Rectal smooth muscle tissue (tissue), 1 donor: ENCODE results near the gene ANKS4B.
A peak's percentile ranks its signal among the peaks of the same experiment; 100 is the strongest.
"Not testable (repeated sequence)": the region's sequence is repeated elsewhere in the genome, so short reads cannot be mapped to it uniquely, and the experiment has no call there.

Experiments used
- H3K27ac ChIP-seq: one replicate; pipeline ENCODE4 v1.7.0; 2013; ENCODE audit warnings: low read depth, low read length, inconsistent platforms
- H3K27me3 ChIP-seq: one replicate; pipeline ENCODE4 v1.7.0; 2013; ENCODE audit warnings: low read length; ENCODE audit not compliant: control insufficient read depth, insufficient read depth
- H3K36me3 ChIP-seq: one replicate; pipeline ENCODE4 v1.7.0; 2013; ENCODE audit warnings: low read length; ENCODE audit not compliant: control insufficient read depth, insufficient read depth
- H3K4me1 ChIP-seq: one replicate; pipeline ENCODE4 v1.7.0; 2013; ENCODE audit warnings: low read length; ENCODE audit not compliant: control insufficient read depth, insufficient read depth
- H3K4me3 ChIP-seq: one replicate; pipeline ENCODE4 v1.7.0; 2013; ENCODE audit warnings: low read length
- H3K9ac ChIP-seq: one replicate; pipeline ENCODE4 v1.7.0; 2013; ENCODE audit warnings: low read length

Gene ANKS4B

DNA sequence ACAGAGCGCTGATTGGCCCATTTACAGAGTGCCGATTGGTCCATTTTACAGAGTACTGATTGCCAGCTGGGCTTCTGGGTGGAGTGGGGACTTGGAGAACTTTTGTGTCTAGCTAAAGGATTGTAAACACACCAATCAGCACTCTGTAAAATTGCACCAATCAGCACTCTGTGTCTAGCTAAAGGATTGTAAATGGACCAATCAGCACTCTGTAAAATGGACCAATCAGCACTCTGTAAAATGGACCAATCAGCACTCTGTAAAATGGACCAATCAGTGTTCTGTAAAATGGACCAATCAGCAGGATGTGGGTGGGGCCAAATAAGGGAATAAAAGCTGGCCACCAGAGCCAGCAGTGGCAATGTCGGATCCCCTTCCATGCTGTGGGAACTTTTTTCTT is 56.3 kb downstream of the ANKS4B start:
- not testable (repeated sequence) for H3K4me3 ChIP-seq, H3K36me3 ChIP-seq, H3K9ac ChIP-seq, H3K4me1 ChIP-seq, H3K27me3 ChIP-seq, H3K27ac ChIP-seq

- H3K36me3 ChIP-seq = no peaks in the 10 kb centered on the region
- peak overlapping the region; percentile 80 for H3K9ac ChIP-seq
- H3K27me3 ChIP-seq = no peaks in the 10 kb centered on the region
- peak overlapping the region; percentile 73 for H3K27ac ChIP-seq
- peaks cover 2% of the 10 kb centered on the region for H3K4me1 ChIP-seq
- H3K4me3 ChIP-seq = peak overlapping the region; percentile 92
Observed at GRCh38 chr16:21300309-21301167, 67.0 kb downstream of the ANKS4B start.

GRCh38 chr16:21301168-21301894 is 67.8 kb downstream of the ANKS4B start:
- Histone ChIP-seq H3K4me3 (peak overlapping the region; percentile 92), H3K4me1 (peaks cover 2% of the 10 kb centered on the region), H3K36me3 (no peaks in the 10 kb centered on the region), H3K27ac (peak overlapping the region; percentile 73), H3K27me3 (no peaks in the 10 kb centered on the region), H3K9ac (peak overlapping the region; percentile 80)

DNA sequence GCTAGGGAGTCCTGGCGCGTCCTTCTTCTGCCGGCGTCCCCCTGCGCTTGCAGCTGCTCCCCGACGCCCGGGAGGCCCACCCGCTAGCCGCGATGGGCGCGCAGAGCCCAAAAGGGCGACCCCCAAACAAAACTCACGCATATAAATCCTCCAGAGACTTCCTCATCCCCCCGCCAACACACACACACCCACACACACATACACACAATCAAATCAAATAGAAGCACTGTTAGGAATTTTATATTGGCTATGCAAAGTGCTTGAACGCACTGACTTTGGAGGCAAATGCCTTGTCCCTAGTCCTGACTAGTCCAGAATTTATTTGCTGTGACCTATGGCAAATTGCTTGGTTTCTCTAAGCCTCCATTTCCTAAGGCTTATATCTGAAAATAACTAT is 68.4 kb downstream of the ANKS4B start:
- H3K4me3 ChIP-seq = peak overlapping the region; percentile 92
- peak overlapping the region; percentile 58 for H3K27ac ChIP-seq
- H3K36me3 ChIP-seq = no peaks in the 10 kb centered on the region
- H3K27me3 ChIP-seq = no peaks in the 10 kb centered on the region
- H3K4me1 ChIP-seq = peaks cover 2% of the 10 kb centered on the region
- H3K9ac ChIP-seq = no peak overlapping the region

- Histone ChIP-seq H3K9ac (no peak overlapping the region), H3K27ac (no peak overlapping the region), H3K27me3 (no peaks in the 10 kb centered on the region), H3K4me1 (peaks cover 2% of the 10 kb centered on the region), H3K4me3 (no peak overlapping the region), H3K36me3 (no peaks in the 10 kb centered on the region)
Observed at GRCh38 chr16:21302454-21302853, 69.0 kb downstream of the ANKS4B start.

GRCh38 chr16:21302898-21303528 is 69.5 kb downstream of the ANKS4B start:
- Histone ChIP-seq H3K27me3 (no peaks in the 10 kb centered on the region), H3K36me3 (no peaks in the 10 kb centered on the region), H3K4me1 (peaks cover 2% of the 10 kb centered on the region), H3K27ac (no peak overlapping the region), H3K9ac (no peak overlapping the region), H3K4me3 (no peak overlapping the region)
